Sigmoid colon (tissue), 7 donors: Measurements from ENCODE around the gene PRCC. TPM values are rescaled to one million over a fixed set of nuclear protein-coding genes. Genes with fewer than 3 reads are reported as not detected.

Source experiments
- DNase-seq: peaks from one replicate; pipeline ENCODE4 v3.0.0-alpha.2; 2019
- H3K27ac ChIP-seq, 4 donors: fragments of 200-600 bp; sonication (generic); one replicate each; pipeline ENCODE4 v1.5.1; 2016 to 2019; ENCODE audit warnings: mild to moderate bottlenecking in 1 of 4
- H3K27me3 ChIP-seq, 3 donors: fragments of 200-600 bp; sonication (generic); one replicate each; pipeline ENCODE4 v1.5.1; 2019; ENCODE audit warnings: mild to moderate bottlenecking in 1 of 3
- H3K36me3 ChIP-seq, 4 donors: fragments of 200-600 bp; sonication (generic); one replicate each; pipeline ENCODE4 v1.5.1; 2016 to 2019
- H3K4me1 ChIP-seq, 4 donors: fragments of 200-600 bp; sonication (generic); one replicate each; pipeline ENCODE4 v1.5.1; 2017 to 2019
- H3K4me3 ChIP-seq, 4 donors: fragments of 200-600 bp; sonication (generic); one replicate each; pipeline ENCODE4 v1.5.1; 2017 to 2019; ENCODE audit warnings: mild to moderate bottlenecking in 2 of 4, moderate library complexity in 1 of 4
- H3K9me3 ChIP-seq, 4 donors: fragments of 200-600 bp in 3 of 4; sonication (generic) in 3 of 4; one replicate each; pipeline versions ENCODE4 v1.5.1 to v1.6.1; 2013 to 2019
- EP300 ChIP-seq, 4 donors: sonication (generic); formaldehyde crosslinking; IDR thresholded peaks; one replicate each; pipeline ENCODE4 v1.6.1; 2017; ENCODE audit warnings: antibody characterized with exemption in 4 of 4
- POLR2A ChIP-seq, 2 donors: fragments of 450-650 bp; IDR thresholded peaks; one replicate each; pipeline ENCODE4 v1.6.1; 2016; ENCODE audit warnings: antibody characterized with exemption in 2 of 2, mild to moderate bottlenecking in 2 of 2, moderate library complexity in 2 of 2
- POLR2AphosphoS5 ChIP-seq, 4 donors: sonication (generic); formaldehyde crosslinking; IDR thresholded peaks; one replicate each; pipeline ENCODE4 v1.6.1; 2017; ENCODE audit warnings: antibody characterized with exemption in 4 of 4
- WGBS, 2 donors: extraction: QIAGEN DNeasy Blood & Tissue Kit; methylation state at CpG; one replicate each; pipeline ENCODE4 v1.1.7; 2013; 5-methylcytosine and 5-hydroxymethylcytosine counted together
- intact Hi-C: fragments of 100-400 bp; cut with DNase I; formaldehyde crosslinking; loops from one replicate; pipeline ENCODE4 v1.15.1; 2023
- polyA plus RNA-seq, 3 donors: library from polyadenylated mRNA; stranded (reverse); fragments of 200-250 nt; gene quantifications; one replicate each; pipeline ENCODE4 v1.2.3, GENCODE V29; 2013
- total RNA-seq, 4 donors: library from RNA; depleted of rRNA; stranded (reverse); fragments of >200 nt; gene quantifications; one replicate each; pipeline ENCODE4 v1.1.0, GENCODE V29; 2016
- TF ChIP-seq, protein P1 (sequence below), 4 experiments: fragments of 450-650 bp in 3 of 4; fragments of 200-600 bp in 1 of 4; IDR thresholded peaks; one replicate each; pipeline ENCODE4 v1.5.1; 2016 to 2019; ENCODE audit warnings: antibody characterized with exemption in 4 of 4, mild to moderate bottlenecking in 3 of 4, moderate library complexity in 2 of 4
- donor health status: healthy with polysubstance abuse.
- donor health status: Bipolar disorder and iron deficiency.
- donor health status: healthy.

The PRCC gene
- total and polyA plus RNA-seq, 7 donors: 27.5 to 49.7 (median 34.1) TPM

DNA sequence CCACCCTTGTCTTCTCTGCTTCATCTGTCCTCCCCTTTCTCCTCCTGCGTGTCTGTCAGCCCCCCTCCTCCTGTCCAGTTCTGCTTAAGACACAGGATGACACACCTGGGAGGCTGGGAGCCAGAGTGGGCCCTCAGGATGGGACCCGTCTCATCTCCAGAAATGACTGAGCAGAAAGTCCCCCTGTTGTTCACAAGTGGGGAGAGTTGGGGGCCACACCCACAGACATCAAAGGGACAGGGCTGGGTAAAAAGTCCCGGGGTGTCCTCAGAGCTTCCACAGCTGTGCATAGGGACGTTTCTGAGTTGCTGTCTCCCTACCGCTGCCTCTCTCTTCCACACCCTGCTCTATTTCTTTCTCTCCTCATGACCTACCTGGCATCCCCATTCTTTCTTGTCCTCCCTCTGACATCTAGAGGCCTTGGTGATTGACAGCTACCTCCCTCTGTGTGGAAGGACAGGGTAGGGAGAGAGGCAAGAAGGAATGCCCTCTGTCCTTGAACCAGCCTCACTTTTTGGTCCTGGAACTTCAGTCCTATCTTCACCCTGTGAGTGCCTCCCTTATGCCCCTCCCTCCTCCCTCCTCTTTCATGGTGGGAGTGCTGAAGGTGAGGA, 68.8 kb downstream of the PRCC start:
- intact Hi-C loops: loop anchor here (10.0 kb wide), 1 partner anchor 89 kb away; the partner anchor contains the start of gene LRRC71
- peaks cover 0 to 44% (median 8%) of the 10 kb centered on the region in 3 donors for H3K27me3 ChIP-seq
- 49 to 59% methylated on average over 5 of the region's 5 CpGs for WGBS, 2 donors
- H3K36me3 ChIP-seq: no peaks in the 10 kb centered on the region
- DNase-seq: no peak
- no peak overlapping the region for H3K27ac ChIP-seq
- TF ChIP-seq, protein P1, sequence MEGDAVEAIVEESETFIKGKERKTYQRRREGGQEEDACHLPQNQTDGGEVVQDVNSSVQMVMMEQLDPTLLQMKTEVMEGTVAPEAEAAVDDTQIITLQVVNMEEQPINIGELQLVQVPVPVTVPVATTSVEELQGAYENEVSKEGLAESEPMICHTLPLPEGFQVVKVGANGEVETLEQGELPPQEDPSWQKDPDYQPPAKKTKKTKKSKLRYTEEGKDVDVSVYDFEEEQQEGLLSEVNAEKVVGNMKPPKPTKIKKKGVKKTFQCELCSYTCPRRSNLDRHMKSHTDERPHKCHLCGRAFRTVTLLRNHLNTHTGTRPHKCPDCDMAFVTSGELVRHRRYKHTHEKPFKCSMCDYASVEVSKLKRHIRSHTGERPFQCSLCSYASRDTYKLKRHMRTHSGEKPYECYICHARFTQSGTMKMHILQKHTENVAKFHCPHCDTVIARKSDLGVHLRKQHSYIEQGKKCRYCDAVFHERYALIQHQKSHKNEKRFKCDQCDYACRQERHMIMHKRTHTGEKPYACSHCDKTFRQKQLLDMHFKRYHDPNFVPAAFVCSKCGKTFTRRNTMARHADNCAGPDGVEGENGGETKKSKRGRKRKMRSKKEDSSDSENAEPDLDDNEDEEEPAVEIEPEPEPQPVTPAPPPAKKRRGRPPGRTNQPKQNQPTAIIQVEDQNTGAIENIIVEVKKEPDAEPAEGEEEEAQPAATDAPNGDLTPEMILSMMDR (IDR thresholded peaks at IDR 0.05): no peak
- TF ChIP-seq EP300 (IDR thresholded peaks at IDR 0.05) (no peak), POLR2A (IDR thresholded peaks at IDR 0.05) (no peak), POLR2AphosphoS5 (IDR thresholded peaks at IDR 0.05) (no peak)
- H3K4me3 ChIP-seq: no peak overlapping the region
- no peaks in the 10 kb centered on the region for H3K9me3 ChIP-seq
- H3K4me1 ChIP-seq: no peaks in the 10 kb centered on the region

DNA sequence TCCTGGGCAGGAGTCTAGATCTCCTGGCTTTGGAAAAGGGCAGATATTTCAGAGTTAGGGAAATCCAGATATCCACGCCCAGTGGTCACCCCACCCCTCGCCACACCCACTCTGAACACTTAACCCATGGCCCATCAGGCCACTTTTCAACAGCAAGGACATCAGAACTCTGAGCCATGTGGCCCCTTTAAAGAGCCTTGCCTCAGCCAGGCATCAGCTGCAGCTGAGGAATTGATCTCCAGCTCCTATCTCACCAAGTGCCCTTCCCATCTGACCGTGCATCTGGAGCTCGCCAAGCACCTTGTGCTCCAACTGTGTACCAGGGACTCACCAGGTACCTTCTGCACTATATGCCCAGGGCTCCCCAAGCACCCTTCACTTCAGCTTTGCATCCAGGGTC, 69.6 kb downstream of the PRCC start:
- Histone ChIP-seq H3K36me3 (no peaks in the 10 kb centered on the region), H3K4me1 (no peaks in the 10 kb centered on the region), H3K9me3 (no peaks in the 10 kb centered on the region), H3K4me3 (no peak overlapping the region), H3K27me3 (peaks cover 0 to 52% (median 8%) of the 10 kb centered on the region in 3 donors), H3K27ac (no peak overlapping the region)
- TF ChIP-seq POLR2AphosphoS5 (IDR thresholded peaks at IDR 0.05) (no peak), EP300 (IDR thresholded peaks at IDR 0.05) (no peak), POLR2A (IDR thresholded peaks at IDR 0.05) (no peak)
- TF ChIP-seq, protein P1 (IDR thresholded peaks at IDR 0.05): no peak
- no peak for DNase-seq
- intact Hi-C loops: loop anchor here (10.0 kb wide), 1 partner anchor 88 kb away; the partner anchor contains the start of gene LRRC71
- WGBS, 2 donors: 37 to 75% methylated on average over 4 of the region's 4 CpGs

- Histone ChIP-seq H3K27me3 (peaks cover 0 to 71% (median 9%) of the 10 kb centered on the region in 3 donors), H3K27ac (no peak overlapping the region), H3K36me3 (no peaks in the 10 kb centered on the region), H3K9me3 (no peaks in the 10 kb centered on the region), H3K4me1 (no peaks in the 10 kb centered on the region), H3K4me3 (no peak overlapping the region)
- DNase-seq: no peak
- intact Hi-C loops: loop anchor here (10.0 kb wide), 1 partner anchor 86 kb away; the partner anchor contains the start of gene LRRC71
- 24 to 32% methylated on average over 7 of the region's 7 CpGs for WGBS, 2 donors
- TF ChIP-seq, protein P1 (IDR thresholded peaks at IDR 0.05): peak; percentile 36 to 83 (median 66)
- no peak for TF ChIP-seq EP300 (IDR thresholded peaks at IDR 0.05)
Observed at GRCh38 chr1:156838972-156839371, 71.6 kb downstream of the PRCC start.

GRCh38 chr1:156839426-156840109, 72.2 kb downstream of the PRCC start:
- no peak overlapping the region for H3K4me3 ChIP-seq
- no peaks in the 10 kb centered on the region for H3K9me3 ChIP-seq
- H3K27me3 ChIP-seq: peaks cover 3 to 74% (median 15%) of the 10 kb centered on the region in 3 donors
- WGBS, 2 donors: 30 to 46% methylated on average over 9 of the region's 9 CpGs
- H3K36me3 ChIP-seq: no peaks in the 10 kb centered on the region
- no peak overlapping the region for H3K27ac ChIP-seq
- no peak for TF ChIP-seq EP300 (IDR thresholded peaks at IDR 0.05)
- TF ChIP-seq POLR2AphosphoS5 (IDR thresholded peaks at IDR 0.05): no peak
- TF ChIP-seq, protein P1 (IDR thresholded peaks at IDR 0.05): no peak
- TF ChIP-seq POLR2A (IDR thresholded peaks at IDR 0.05): no peak
- DNase-seq: no peak
- H3K4me1 ChIP-seq: peaks cover 0 to under 1% (median under 1%) of the 10 kb centered on the region in 4 donors
- intact Hi-C loops: loop anchor here (10.0 kb wide), 1 partner anchor 85 kb away; the partner anchor contains the start of gene LRRC71
